ES-I3 (cell line): ENCODE measurements around the gene COL25A1.

Experiments
- H3K36me3 ChIP-seq: 2 replicates; pipeline ENCODE4 v1.6.1; 2013; ENCODE audit warnings: mild to moderate bottlenecking, low read length, control low read depth, moderate library complexity; ENCODE audit not compliant: insufficient read depth
- H3K4me1 ChIP-seq: 2 replicates; pipeline ENCODE4 v1.6.1; 2013; ENCODE audit warnings: mild to moderate bottlenecking, control low read depth, low read length; ENCODE audit not compliant: insufficient read depth
- H3K9ac ChIP-seq: 2 replicates; pipeline ENCODE4 v1.6.1; 2013; ENCODE audit warnings: low read depth, mild to moderate bottlenecking, low read length, moderate library complexity
- H3K9me3 ChIP-seq: 2 replicates; pipeline ENCODE4 v1.6.1; 2013; ENCODE audit warnings: mild to moderate bottlenecking, low read length, moderate library complexity; ENCODE audit not compliant: control insufficient read depth, insufficient read depth

The COL25A1 gene

DNA sequence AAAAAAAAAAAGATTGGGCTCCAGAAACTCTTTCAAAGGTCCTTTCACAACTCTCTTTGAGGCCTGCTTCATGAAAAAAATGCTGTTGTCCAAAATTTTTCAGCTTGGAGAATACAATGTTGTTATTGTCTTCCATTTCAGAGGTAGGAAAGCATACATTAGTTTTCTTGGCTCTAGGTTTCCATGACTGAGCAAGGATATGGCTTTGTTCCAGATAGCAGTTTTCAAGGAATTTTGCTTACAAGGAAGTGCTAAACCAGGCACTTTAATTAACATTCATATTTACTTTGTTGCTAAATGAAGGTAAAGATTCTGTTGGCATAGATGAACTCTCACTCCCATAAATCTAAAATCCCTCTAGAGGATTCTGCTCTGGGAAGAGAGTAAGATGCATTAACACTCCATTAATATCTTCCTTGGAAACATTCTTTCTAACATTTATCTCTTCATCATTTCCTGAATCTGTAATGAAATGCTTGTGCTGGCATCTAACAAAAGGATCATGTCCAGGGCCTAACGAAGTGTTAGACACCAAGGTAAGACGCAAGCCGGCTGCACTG is 118.4 kb downstream of the COL25A1 start:
- Histone ChIP-seq H3K36me3 (no peaks in the 10 kb centered on the region), H3K9me3 (no peaks in the 10 kb centered on the region), H3K4me1 (peaks cover 12% of the 10 kb centered on the region; the same call in 1 of the 2 replicates), H3K9ac (no peak overlapping the region)

DNA sequence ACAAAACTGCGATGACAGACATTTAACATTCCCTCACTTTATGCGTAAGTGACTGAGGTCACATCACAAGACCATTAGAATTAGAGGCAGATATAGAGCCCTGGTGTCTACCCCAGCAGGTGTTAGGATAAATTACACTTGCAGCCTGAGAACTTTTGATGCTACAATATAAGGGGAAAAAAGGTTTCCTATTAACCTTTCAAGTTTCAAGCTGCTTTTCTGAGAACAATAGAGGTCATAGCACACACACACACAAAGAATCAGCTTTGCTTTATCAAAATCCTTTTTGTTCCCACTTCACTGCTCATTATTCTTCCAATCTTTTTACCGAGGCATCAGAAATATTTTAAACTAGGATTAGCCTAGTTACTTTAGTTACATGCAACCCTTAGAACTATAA is 119.8 kb downstream of the COL25A1 start:
- H3K9me3 ChIP-seq = no peaks in the 10 kb centered on the region
- peaks cover 12% of the 10 kb centered on the region; the same call in 1 of the 2 replicates for H3K4me1 ChIP-seq
- no peak overlapping the region for H3K9ac ChIP-seq
- H3K36me3 ChIP-seq = no peaks in the 10 kb centered on the region

DNA sequence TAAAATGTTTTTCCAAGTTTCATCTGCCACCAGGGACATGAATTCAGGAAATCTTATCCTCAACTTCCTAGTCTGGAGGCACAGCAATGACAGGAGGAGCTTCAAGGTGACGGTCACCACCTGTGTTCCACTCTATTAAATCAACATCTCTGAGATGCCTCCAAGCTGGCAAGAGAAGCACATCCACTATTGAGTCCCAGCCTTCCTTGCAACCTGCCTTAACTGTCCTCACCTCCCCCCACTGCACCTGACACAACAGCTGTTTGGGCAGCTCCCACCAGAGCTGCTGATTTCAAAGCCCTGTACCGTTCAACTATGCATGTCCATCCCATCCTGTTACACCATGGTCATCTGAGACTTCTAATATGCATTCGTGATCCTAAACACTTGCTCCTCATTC is 123.4 kb downstream of the COL25A1 start:
- Histone ChIP-seq H3K4me1 (peaks cover 5% of the 10 kb centered on the region; the same call in 1 of the 2 replicates), H3K9ac (no peak overlapping the region), H3K9me3 (no peaks in the 10 kb centered on the region), H3K36me3 (no peaks in the 10 kb centered on the region)

DNA sequence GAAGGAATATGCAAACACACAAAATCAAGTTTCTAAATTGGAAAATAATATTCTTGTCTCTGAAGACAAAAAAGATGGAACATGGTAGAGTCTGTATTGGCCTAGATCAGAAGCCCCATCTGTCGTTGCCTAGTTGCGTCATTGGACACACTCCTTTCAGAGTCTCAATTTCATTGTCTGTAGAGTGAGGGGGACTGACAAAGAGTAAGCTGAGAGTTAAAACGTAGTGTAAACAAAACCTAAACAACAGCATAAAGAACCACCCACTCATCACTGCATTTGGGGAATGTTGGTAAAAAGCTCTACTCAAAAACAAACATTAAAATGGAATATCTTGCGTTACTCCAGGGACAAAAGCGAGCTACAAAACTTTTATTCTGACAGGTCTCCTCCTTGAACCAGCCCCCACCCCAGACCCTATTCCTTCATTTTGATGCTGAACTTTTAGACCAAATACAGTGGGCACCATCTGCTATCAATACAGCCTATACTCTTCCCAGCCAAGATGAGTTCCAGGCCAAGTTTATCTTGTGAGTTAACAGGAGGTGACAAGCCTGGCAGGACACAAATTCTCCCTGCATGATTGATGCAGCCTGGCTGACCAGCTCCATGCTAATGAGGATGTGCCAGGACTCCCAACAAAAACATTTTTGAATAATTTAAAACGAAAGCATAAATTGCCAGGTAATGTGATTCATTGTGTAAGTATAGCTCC is 125.2 kb downstream of the COL25A1 start:
- Histone ChIP-seq H3K4me1 (peaks cover 5% of the 10 kb centered on the region; the same call in 1 of the 2 replicates), H3K9me3 (no peaks in the 10 kb centered on the region), H3K9ac (no peak overlapping the region), H3K36me3 (no peaks in the 10 kb centered on the region)

DNA sequence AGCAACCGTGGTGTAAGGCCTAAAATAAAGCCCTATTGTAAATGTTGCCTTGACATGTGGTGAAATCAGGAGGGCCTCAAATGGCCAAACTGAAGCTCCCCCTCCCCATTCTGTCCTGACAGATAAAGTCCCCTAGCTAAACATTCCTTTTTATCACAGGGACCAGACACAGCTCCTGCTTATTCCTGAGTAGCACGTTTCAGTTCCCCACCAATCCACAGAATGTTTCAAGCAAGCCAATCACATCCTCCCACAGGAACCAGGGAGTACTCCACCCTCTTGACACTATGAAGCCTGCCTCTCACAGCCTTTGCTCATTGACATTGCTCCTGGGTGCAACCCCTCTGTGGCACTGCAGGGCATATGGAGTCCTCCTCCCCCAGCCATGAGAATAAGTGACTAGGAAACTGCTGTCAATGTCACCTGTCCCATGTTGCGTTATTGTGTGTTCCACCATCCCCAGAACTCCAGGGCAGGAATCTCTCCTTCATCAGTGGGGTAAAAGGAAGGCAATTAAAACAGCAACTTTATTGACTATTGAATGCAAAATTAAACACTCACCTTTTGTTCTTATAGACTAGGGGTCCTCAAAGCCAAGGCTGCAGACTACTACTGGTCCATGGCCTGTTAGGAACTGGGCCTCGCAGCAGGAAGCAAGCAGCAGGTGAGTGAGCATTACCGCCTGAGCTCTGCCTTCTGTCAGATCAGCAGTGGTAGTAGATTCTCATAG is 128.1 kb downstream of the COL25A1 start:
- no peak overlapping the region for H3K9ac ChIP-seq
- no peaks in the 10 kb centered on the region for H3K4me1 ChIP-seq
- no peaks in the 10 kb centered on the region for H3K36me3 ChIP-seq
- no peaks in the 10 kb centered on the region for H3K9me3 ChIP-seq

DNA sequence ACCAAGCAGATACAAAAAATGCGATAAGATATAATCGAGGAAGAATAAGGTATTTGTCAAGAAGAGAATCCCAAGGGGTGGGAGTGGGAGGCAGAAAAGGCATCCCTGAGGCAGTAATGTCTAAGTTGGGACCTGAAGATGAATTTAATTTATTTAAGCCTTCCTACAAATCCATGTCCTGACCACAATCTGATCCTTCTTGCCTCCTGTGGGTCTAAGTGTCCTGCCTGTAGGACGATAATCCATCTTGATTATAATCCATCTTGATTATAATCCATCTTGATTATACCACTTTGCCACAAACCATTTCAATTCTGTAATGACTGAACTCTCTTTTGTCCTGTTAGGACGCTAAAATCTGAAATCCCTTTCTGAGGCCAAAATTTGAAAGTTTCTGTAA is 130.2 kb downstream of the COL25A1 start:
- no peak overlapping the region for H3K9ac ChIP-seq
- no peaks in the 10 kb centered on the region for H3K4me1 ChIP-seq
- no peaks in the 10 kb centered on the region for H3K36me3 ChIP-seq
- no peaks in the 10 kb centered on the region for H3K9me3 ChIP-seq

DNA sequence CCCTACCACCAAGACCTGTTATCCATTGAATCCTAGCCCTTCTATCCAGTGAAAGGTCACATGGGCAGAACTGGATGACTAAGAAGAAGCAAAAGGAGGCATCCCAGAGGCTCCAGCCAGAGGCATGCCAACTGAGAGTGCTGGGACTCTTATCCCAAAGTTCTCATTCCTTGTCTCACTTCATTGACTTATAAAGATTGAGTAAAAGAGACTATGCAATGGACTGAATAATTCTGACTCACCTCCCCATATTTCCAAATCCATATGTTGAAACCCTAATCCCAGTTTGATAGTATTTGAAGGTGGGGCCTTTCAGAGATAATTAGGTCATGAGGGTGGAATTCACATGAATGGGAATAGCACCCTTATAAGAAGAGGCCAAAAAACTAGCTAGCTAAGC is 131.4 kb downstream of the COL25A1 start:
- H3K4me1 ChIP-seq = no peaks in the 10 kb centered on the region
- H3K9me3 ChIP-seq = no peaks in the 10 kb centered on the region
- H3K36me3 ChIP-seq = no peaks in the 10 kb centered on the region
- H3K9ac ChIP-seq = no peak overlapping the region

DNA sequence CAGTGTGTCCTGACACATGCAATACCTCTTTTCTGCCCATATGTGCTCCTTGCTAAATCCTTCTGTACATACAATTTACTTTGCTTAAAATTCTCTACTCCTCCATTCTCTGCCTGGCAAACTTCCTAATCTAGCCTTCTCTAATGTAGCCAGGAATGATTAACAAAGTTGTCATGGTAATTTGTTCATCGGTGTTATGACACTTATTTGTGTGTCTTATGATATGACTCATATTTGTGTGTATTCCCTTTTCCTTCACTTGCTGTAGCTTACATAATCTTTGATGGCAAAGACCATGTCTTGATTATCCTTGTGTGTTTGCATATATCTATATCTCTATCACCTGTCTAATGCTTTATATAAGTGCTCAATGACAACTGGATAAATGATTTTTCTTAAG is 133.3 kb downstream of the COL25A1 start:
- H3K9ac ChIP-seq = no peak overlapping the region

DNA sequence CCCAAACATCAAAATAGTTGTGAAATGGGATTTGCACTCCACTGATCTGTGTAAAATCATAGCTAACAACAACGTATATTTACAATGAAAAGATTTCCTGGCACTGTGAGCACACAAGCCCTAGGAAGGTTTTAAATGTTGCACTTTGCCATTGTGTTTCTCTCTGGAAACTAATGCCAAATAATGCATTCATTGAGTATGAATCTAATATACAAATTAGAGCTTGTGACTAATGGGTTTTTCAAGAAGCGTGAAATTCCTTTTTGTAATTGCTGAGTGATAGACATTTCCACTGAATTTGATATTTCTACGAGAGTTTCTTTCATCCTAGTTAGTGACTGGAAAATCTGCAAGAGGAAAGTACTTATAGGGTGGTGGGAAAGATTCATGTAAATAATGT is 135.9 kb downstream of the COL25A1 start:
- no peaks in the 10 kb centered on the region for H3K4me1 ChIP-seq
- no peak overlapping the region for H3K9ac ChIP-seq
- no peaks in the 10 kb centered on the region for H3K36me3 ChIP-seq
- no peaks in the 10 kb centered on the region for H3K9me3 ChIP-seq

More for the DNA sequence above, 133.3 kb downstream of the COL25A1 start:
- H3K9me3 ChIP-seq = no peaks in the 10 kb centered on the region
- H3K4me1 ChIP-seq = no peaks in the 10 kb centered on the region
- no peaks in the 10 kb centered on the region for H3K36me3 ChIP-seq

DNA sequence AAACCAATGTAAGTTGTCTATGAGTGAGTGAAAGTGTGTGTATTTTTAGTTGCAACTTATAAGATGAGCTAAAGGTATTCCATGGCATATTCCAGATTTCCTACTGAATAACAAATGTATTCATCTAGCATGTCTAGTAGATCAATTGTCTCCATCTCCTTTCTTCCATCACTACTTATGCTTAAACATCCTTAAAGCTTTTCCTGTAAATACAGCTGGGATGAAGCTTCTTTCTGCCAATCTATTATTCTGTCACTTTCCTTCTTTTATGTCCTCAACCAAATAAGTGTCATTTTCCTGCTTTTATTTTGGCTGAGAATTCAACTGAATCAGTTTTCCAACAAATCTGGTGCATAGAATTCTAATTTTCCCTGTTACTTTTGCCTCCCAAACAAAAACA is 136.3 kb downstream of the COL25A1 start:
- no peaks in the 10 kb centered on the region for H3K36me3 ChIP-seq
- H3K4me1 ChIP-seq = no peaks in the 10 kb centered on the region
- no peak overlapping the region for H3K9ac ChIP-seq
- H3K9me3 ChIP-seq = no peaks in the 10 kb centered on the region

DNA sequence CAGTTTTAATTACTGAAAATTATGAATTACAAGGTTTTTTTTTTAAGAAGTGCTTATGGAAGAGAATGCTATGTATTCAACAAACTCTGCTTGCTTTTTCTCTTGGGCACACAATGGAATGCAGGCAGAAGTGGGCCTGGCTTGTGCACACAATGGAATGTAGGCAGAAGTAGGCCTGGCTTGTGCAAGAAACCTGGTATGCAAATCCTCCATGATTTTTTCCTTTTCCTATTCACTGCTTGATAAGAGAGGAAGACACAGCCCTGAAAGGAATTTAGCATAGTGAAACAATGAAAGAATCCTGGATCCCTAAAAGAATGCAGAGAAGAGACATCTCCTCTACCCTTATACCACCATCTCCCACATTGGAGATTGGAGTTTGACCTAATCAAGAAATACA is 138.4 kb downstream of the COL25A1 start:
- H3K9ac ChIP-seq = no peak overlapping the region
- no peaks in the 10 kb centered on the region for H3K4me1 ChIP-seq
- no peaks in the 10 kb centered on the region for H3K36me3 ChIP-seq
- no peaks in the 10 kb centered on the region for H3K9me3 ChIP-seq

DNA sequence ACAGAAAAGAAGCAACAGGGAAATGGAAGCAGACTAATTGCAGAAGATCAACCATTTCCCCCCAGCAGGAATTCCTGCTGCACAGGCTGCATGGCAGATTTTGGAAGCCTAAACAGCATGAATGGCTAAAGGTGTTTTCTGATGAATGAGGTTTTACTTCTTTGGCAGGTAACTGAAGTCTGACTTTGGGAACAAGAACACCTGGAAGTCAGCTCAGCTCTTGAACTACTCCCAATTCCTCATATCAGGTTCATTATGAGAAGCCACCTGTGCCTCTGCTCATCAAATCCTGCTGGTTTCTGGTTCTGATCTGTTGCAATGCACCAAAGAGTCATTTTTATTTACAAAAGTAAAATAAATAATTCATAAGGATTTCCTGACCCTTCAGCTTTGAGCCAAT is 139.0 kb downstream of the COL25A1 start:
- no peaks in the 10 kb centered on the region for H3K9me3 ChIP-seq
- H3K36me3 ChIP-seq = no peaks in the 10 kb centered on the region
- no peak overlapping the region for H3K9ac ChIP-seq
- H3K4me1 ChIP-seq = no peaks in the 10 kb centered on the region

DNA sequence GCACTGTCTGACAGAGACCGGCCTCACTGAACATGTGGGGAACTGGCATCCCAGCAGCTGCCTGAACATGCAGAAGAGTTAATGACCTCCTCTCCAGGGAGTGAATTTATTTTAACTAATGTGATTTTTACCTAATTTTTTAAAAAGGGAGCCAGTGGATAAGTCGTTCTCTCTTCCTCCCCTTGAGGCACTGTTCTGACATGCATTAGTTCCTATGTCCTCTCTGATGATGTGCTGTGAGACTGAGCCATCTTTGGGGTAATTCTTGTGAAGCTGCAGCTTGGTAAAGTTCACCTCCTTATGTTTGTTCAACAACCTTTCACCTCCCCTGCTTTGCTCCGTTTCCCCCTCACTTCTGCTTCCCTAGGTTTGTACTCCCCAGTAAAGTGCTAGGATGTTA is 139.7 kb downstream of the COL25A1 start:
- H3K36me3 ChIP-seq = no peaks in the 10 kb centered on the region
- no peaks in the 10 kb centered on the region for H3K4me1 ChIP-seq
- H3K9ac ChIP-seq = no peak overlapping the region
- no peaks in the 10 kb centered on the region for H3K9me3 ChIP-seq

DNA sequence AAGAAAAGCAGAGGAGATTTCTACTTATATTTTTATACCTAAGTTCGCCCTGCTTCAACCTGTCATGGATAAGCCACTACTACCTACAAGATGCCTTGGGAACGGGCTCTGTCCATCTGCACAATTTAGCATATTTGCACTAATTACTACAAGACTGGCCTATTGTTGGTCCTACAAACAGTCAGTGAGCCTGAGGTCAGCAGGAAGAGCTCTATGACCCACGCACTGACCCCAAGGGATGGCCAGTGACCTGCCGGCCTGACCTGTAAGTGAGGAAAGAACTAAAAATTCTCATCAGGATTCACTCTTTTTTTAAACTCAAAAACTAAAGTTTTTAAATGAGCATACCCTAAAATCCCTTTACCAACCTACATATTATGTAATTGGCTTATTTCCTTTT is 142.0 kb downstream of the COL25A1 start:
- H3K4me1 ChIP-seq = no peaks in the 10 kb centered on the region
- no peaks in the 10 kb centered on the region for H3K36me3 ChIP-seq
- no peaks in the 10 kb centered on the region for H3K9me3 ChIP-seq
- H3K9ac ChIP-seq = no peak overlapping the region

DNA sequence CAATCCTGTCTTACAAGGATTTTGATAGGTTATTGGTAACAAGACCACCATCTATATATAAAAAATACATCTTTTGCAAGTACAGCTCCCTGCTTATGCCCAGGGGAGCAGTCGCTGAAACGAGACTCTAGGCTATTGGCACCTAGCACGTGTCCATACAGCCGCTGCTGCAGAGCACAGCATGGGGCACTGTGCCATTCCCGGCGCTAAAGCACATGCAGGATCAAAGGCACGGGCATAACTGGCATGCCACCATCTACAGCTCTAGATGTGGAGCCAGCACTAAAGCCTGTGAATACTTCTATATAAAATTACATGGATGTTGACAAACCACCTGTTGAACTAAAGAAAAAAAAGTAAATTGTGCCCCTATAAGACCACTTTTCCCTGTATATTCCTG is 144.8 kb downstream of the COL25A1 start:
- Histone ChIP-seq H3K9me3 (no peaks in the 10 kb centered on the region), H3K4me1 (no peaks in the 10 kb centered on the region), H3K36me3 (no peaks in the 10 kb centered on the region), H3K9ac (no peak overlapping the region)
